GM19239 (cell line): ENCODE measurements around the gene M1AP.

ENCODE experiments used
- DNase-seq: peaks from one replicate; pipeline ENCODE4 v3.0.0; 2011; ENCODE audit warnings: low spot score; ENCODE audit not compliant: insufficient read length
- FAIRE-seq: peaks from 2 replicates; lab custom pipeline; 2011; peaks lifted over from hg19 to GRCh38; lab: Jason Lieb, UNC

M1AP gene

DNA sequence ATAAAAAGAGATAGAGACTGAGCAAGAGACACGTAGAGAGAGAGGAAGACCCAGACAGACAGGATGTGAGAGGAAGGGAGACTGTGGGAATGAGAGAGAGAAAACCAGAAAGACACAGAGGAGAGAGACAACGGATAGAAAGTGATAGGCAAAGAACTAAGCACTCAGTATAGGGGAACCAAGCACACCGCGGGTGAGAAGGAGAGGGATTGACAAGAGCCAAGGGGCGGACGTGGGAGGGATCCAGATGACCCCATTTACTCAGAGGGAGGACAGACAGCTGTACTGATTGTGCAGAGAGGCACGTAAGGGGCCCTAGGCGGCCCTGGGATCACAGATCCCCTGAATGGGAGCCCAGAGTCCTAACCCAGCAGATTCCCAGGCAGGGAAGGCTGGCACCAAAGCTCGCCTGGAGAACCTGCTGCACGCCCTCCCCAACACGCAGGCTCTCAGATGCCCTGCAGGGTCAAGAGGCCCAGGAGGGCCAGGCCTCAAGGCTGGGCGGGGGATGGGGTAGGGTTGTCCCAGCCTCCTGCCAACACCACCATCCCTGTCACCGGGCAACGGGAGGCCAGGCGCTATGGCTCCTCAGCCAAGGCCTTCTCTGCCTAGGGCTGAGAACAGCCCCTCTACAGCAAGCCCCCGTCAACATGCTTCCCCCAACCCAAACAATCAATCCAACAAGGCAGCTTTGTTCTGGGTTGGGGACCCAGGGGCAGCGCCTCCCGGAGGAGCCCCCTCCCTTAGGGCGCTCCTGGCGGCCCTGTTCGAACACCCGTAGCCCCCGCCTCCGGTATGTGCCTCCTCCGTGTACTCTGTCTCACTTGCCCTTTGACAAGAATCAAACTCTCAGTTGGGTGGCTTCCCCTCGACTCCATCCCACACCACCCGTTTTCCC, 95.0 kb downstream of the M1AP start:
- no peak for DNase-seq
- peak; percentile 68 for FAIRE-seq

DNA sequence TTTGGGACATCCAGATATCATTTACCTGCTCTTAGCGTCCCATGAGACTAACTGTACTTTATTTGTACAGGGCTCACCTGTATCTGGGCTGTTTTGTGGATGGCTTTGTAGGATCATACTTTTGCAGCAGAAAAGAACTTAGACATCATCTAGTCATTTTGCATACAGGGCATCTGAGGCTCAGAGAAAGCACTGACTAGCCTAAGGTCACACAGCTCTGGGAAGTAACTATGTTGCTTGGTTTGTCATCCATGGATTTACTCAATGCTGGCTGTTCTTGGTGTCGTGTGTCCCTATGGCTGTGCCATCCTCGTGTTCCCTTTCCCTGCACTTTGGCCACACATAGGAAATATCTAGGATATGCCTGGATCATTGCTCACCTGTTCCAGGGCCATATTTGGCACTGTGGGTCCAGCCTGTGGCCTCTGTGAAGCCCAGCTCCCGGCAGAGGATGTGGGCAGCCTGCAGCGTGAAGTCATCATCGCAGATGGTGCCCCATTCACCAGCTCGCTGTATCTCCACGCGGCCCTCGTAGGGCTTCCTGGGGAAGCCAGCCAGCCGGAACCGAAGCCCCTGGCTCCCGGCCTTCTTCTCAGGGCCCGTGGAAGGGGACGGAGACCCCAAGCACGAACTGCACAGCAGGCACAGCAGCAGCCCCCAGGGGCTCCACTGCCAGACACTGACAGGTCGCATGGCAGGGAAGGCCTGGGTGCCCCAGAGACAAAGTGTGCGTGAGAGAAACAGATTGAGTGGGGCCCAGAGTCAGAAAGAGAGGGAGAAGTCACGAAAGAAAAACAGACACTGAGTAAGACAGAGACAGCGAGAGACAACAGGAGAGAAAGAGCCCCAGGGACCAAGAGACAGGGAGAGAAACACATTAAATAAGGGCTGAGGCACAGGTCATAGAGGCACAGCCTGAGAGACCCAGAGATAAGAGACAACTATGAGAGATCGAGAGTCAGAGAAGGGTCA, 95.9 kb downstream of the M1AP start:
- DNase-seq (no peak), FAIRE-seq (peak; percentile 28)

DNA sequence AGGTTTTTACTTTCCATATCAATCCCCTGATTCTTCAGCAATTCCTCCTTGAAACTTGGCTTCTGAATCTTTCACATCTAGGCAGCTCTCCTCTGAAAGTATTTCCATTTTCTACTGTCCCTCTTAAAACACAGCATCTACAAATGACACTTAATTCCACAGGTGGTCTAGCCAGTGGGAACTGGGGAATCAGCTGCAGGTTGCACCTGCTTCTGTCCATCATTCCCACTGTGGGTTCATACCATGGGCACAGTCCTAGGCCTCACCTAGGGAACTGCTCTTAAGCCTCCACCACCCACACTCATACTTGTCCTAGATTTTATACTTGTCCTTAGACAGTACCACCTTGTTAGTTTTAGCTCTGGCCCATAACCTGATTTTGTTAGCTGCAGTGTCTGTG, 96.6 kb downstream of the M1AP start:
- no peak for DNase-seq
- FAIRE-seq: no peak

DNA sequence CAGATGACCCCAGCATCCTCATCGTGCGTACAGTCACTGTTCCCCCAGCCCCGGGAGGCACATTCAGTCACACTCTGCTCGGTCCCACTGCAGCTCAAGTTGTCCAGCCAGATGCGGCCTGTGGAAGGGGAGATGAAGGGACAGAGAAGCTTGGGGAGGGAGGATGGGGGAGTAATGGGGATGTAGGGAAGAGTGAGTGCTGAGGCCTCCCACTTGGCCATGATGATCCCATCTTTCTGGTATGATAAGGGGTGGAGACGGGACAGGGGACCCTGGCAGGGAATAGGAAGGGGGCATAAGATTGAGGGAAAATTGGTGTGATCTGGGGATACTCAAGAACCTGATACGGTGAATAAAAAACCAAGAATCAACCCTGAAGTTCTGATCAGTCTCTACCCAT, 97.9 kb downstream of the M1AP start:
- no peak for DNase-seq
- FAIRE-seq: no peak

DNA sequence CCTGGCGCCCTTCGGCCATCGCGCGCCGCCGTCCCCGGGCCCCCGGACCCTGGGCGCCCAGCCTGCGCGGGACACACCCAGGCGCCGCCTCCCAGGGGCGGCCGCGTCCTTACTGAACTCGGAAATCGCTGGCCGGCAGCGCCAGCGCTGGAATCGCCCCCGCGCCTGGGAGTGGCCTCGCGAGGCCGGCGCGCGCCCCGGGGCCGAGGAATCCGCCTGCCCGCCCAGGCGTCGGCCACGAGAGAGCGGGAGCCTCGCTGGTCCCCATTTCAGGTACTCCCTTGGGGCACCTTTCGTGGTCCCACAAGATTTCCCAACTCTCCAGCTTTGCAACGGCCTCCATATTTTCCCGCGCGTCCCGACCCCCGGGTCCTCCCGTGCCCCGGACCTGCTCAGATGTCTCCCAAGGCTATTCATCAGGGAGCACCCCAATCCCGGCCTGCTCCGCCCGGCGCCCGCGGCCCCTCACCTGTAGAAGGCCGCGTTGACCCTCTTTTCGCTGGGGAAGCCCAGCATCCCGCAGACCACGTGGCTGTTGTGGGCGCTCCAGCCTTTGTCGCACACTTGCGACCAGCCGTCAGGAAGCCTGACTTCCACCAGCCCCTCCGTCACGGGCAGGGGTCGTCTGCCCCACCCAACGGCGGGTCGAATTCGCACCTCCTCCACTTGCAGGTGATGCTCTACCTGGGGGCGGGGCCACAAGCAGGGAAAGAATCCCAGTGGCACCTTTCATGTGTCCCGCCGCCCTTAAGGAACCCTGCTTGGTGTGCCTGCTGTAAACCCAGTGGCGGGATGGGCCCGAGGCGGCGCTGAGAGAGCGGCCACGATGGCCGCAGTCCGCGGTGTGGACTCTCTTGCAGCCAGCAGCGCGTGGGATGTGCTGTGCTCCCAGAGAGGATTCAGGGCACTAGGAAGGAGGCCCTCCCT, 99.0 kb downstream of the M1AP start:
- DNase-seq (no peak), FAIRE-seq (no peak)

DNA sequence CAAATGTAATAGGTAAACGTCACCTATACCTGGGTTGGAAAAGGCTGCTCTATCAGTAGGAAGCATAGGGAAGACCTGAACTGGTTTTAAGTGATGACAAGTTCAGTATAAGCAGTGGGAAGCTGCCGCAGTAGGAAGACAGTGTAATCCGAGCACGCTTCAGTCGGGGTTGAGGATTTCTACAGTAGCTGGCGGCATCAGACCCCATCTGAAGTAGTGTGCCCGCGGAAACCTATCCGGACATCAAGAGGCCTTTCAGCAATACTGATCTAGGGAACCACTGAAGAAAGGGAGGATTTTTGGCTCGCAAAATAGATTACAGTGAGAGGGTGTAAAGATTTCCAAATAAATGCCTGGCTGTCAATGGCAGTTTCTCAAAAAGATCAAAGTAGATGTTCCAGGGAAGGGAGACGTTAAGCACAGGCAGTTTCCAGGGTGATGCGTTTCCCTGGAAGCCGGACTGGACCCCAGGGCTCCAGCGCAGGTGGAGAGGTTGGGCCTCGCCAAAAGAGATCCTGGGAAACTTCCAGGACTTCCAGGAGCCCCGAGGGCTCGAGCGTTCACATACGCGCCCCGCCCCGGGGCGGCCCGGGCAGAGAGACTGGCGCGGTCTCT, 99.7 kb downstream of the M1AP start:
- DNase-seq (no peak), FAIRE-seq (no peak)

DNA sequence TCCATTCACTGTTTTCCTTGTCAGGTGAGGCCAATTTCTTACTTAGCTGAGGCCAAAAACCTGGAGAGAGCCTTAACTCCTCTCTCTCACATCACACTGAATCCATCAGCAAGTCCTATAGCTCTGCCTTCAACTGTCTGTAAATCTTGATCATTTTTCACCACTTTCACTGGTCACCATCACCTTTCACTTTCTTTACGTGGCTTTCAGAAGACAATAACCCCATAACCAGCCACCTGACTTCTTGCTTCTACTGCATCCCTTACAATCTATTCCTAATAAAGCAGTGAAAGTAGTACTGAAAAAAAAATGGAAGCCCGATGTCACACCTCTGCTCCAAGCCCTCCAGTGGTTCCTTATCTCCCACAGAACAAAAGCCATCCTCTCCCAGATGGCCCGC, 102.1 kb downstream of the M1AP start:
- no peak for FAIRE-seq
- no peak for DNase-seq

DNA sequence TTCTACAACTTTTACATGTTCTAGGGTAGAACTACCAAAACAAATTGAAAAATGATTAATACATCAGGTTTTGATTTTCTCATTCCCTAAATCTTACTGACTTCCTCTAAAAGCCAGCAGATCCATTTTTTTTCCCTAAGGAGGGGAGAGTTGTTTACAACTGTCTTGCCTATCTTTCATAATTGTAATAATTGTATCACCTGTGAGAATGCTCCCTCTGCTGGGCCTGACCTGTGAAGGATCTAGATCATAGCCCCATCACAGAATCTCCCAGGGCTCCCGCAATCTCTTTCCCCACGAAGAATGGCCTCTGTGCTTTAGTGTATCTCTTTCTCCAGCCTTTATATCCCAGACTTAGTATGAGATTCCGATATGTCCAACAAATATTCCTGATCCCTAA, 103.5 kb downstream of the M1AP start:
- FAIRE-seq (no peak), DNase-seq (no peak)

DNA sequence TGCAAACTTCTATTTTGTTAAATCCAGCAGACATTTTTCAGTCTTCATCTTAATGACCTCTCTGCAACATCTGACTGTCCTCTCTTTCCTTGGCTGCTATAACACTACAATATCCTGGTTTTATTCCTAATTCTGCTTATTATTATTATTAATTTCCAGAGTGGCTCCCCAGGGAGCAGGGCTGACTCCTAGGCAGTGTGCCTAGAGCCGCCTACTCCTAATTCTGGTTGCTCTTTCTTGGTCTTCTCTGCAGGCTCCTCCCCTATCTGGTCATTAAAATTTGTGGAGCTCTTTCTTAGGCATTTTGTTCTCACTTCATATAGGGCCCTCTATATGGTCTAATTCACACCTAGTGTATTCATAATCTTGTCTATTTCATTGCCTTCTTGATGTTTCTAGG, 105.2 kb downstream of the M1AP start:
- no peak for FAIRE-seq

DNA sequence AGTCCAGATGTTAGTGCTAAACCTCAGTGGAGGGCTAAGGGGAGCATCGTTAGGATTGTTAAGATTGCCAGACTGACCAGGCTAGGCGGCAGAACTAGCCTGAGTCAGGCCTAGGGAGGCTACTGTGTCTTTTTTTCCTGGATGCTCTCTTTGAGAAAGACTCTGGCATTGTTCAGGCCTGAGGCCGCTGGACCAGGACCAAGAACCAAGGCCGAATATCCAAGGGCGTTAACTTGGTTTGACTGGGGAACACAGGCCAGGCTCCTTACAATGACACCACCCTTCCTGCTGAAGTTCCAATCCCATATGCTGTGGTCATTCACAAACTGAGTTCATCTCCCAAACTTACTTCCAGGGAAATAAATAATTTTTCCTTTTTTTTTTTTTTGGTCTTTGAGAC, 107.8 kb downstream of the M1AP start:
- FAIRE-seq: no peak
- DNase-seq: no peak

More for the DNA sequence above, 105.2 kb downstream of the M1AP start:
- DNase-seq: no peak

DNA sequence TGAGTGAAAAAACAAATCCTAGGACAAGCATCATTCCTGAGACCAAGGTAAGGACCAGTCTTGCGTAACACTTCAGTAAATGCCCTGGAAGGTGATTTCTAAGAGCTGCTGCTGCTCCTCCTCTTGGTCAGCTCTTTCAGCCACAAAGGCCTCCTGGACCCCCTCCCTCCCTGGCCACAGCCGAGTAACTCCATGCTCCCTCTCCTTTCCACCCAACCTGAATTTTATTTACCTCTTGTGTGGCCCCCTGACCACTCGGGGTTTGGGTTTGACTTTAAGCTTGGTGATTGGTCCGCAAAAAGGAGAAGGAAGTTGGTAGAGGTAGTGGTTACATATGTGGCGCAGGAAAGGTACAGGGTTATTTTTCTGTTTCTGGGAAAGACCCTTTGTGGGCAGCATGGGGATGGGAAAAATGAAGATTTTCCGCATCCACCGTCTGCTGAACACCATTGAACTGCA, 109.2 kb downstream of the M1AP start:
- DNase-seq (no peak), FAIRE-seq (peak; percentile 74)

DNA sequence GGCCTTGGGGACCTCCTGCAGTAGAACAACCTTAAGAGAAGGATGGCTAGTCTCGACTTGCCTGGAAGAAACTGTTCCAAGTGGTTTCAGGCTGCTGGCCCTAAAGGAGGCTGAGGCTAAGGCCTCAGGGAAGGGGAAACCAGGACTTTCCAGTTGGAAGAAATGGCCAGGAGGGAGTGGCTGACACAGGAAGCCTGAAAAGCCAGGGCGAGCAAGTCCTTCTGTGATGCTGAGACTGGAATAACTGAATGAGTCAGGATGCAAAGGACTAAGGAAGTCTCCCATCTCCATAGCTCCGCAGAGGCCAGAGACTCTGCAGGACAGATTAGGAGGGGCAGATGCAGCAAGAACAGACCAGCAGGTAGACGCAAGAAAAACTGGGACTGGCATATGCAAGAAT, 111.0 kb downstream of the M1AP start:
- DNase-seq (no peak), FAIRE-seq (no peak)

DNA sequence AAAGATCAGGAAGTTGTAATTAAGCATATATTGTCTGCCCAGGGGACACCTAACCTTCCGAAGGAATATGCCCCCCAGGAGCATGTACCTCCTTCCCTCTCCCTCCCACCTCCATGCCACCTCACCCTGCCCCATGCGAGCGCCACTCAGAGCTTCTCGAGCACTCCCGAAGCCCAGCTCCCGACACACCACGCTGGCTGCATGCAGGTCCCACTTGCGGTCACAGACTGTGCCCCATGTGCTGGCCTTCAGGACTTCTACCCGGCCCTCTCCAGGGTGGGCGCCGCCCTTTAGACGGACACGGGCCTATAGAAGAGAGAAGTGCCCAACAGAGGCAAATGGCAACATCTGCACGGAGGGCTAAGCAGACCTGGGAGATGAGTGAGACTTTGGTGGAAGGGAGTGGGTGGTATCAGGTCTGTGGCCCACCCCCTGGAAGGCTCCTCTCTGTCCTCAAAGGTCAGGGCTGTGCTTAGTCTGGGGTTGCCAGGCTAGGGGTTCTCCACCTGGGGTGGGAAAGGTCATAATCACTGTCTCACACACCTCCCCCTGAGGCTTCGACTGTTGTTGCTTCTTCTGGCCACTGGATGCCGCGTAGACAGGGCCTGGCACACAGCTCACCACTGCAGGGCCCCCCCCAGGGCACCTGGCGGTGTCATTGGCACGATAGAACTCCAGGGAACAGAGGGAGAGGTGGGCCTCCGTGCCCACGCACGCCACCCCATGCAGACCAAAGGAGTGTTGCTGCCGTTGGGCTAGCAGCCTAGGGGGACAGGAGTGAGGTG, 111.8 kb downstream of the M1AP start:
- FAIRE-seq: no peak
- DNase-seq: no peak

DNA sequence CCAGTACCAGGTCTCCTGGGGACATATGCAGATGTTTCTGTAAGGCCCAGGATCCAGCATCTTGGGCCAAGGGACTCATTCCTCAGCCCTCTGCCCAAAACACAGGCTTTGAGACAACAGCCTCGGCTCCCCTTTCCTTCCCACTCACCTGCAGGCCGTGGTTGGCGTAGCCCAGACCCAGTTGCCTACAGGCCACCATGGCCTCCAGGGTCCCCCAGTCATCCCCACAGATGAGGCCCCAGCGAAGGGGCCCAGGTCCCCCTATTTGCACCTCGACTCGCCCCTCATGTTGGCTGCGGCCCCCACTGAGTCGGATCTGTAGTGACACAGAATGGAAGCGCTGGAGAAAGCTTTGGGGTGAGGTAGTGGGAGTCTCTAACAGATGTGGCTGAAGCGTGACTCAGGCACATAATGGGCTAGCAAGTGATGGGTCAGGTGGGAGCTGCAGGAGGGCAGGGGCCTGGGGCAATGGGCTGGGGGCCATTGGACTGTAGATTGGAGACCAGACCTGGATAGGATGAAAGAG, 112.6 kb downstream of the M1AP start:
- DNase-seq: no peak
- FAIRE-seq: no peak

DNA sequence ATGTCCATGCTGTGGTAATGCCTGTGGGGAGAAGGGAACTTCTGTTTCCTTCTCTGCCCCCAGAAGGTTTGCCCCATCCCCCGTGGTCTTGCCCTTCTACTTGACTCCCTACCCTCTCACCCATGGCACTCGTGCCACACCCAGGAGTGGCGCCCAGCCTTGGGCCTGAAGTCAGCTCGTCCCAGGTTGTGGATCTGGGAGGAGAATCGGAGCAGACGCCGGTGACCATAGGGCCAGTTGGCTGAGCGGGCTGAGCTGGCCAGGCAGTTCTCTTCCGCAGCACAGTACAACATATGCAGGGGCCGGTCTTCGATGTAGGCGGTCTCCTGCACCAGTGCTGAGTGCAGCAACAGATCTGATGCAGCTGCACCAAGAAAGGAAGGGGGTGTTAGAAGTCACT, 113.7 kb downstream of the M1AP start:
- no peak for DNase-seq
- no peak for FAIRE-seq

DNA sequence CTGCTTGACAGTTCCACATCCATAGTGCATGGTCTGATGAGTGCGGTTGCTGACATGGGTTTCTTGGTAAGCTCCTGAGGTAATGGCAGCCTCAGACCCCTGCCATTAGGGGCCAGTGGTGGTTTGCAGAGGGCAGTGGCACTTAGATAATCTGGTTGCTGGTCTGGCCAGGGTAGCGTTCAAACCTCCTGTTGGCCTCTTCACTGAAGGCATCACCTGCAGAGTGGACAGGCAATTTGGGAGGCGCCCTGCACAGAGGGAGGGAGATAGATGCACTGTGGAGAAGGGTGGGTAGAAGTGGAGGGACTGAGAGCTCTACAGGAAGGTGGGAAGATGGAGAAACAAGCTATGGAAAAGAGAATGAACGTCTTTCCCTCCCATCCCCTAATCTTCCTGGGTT, 114.7 kb downstream of the M1AP start:
- FAIRE-seq (no peak), DNase-seq (no peak)

DNA sequence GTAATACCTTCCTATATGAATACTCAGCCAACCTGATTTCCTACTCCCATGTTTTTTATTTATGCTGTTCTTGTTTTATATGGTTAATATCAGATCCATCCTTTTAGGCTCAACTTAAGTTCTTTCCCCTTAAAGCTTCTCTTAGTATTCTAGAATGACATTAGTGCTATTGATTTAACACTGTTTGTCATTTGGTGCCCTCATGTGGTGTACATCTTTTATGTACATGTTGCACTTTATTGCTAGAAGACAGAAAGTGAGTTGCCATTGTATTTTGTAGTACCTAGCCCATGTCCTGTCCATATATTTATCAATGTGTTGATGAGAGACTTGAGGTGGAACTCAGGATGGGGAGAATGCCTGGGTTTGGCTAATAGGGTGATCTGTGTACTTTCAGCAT, 115.9 kb downstream of the M1AP start:
- DNase-seq (no peak), FAIRE-seq (no peak)

DNA sequence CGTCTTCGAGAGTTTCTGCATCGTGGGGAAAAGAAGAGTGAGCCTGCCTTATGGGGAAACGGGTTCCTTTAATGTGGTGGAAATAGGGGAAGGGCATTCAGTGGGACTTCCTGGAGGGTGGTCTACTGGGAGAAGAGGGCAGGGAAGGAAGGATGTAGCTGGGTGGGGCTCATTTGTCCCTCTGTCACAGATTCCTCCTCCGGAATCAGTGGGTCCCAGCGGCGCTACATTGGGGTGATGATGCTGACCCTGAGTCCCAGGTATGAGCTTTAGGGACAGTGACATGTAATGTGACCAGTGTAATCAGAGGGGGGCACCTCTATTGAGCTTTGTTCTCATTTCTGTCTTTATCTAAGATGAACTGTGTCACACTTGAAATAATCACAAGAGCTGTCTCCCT, 116.5 kb downstream of the M1AP start:
- FAIRE-seq (no peak), DNase-seq (no peak)
